Choroid plexus epithelial cell (primary cell): Measurements from ENCODE around the gene EXOC4.

Experiments
- DNase-seq: peaks from one replicate; pipeline ENCODE4 v3.0.0-alpha.2; 2010; ENCODE audit warnings: low read depth
- H3K4me3 ChIP-seq: 2 replicates; pipeline ENCODE4 v1.5.1; 2011; ENCODE audit warnings: low read depth, mild to moderate bottlenecking, control low read depth, low read length, moderate library complexity
- CTCF ChIP-seq: conservative IDR thresholded peaks from 2 replicates; pipeline ENCODE4 v1.5.1; 2011; ENCODE audit warnings: low read depth, mild to moderate bottlenecking, control low read depth, inconsistent platforms, low read length, moderate library complexity

EXOC4 gene

GRCh38 chr7:133491846-133492652 is 239.2 kb downstream of the EXOC4 start:
- no peak for TF ChIP-seq CTCF
- DNase-seq, result peak; percentile 13
- H3K4me3 ChIP-seq, result no peak overlapping the region

GRCh38 chr7:133497061-133497460 is 244.2 kb downstream of the EXOC4 start:
- H3K4me3 ChIP-seq, result no peak overlapping the region
- no peak for DNase-seq
- no peak for TF ChIP-seq CTCF

GRCh38 chr7:133501771-133502170 is 248.9 kb downstream of the EXOC4 start:
- no peak for TF ChIP-seq CTCF
- H3K4me3 ChIP-seq, result no peak overlapping the region
- DNase-seq, result no peak

- H3K4me3 ChIP-seq, result no peak overlapping the region
- TF ChIP-seq CTCF, result no peak
- DNase-seq, result peak; percentile 17
Observed at GRCh38 chr7:133502498-133502897, 249.6 kb downstream of the EXOC4 start.

GRCh38 chr7:133502972-133503371 is 250.1 kb downstream of the EXOC4 start:
- DNase-seq, result no peak
- no peak overlapping the region for H3K4me3 ChIP-seq
- no peak for TF ChIP-seq CTCF

- no peak for TF ChIP-seq CTCF
- peak; percentile 60 for DNase-seq
- H3K4me3 ChIP-seq, result no peak overlapping the region
Observed at GRCh38 chr7:133504825-133505224, 251.9 kb downstream of the EXOC4 start.

- H3K4me3 ChIP-seq, result no peak overlapping the region
- DNase-seq, result no peak
- no peak for TF ChIP-seq CTCF
Observed at GRCh38 chr7:133509822-133510221, 256.9 kb downstream of the EXOC4 start.
